ENCODE results near the gene CDC42EP1. TPM values are rescaled to one million over a fixed set of nuclear protein-coding genes. Genes with fewer than 3 reads are reported as not detected.
A peak's percentile ranks its signal among the peaks of the same experiment; 100 is the strongest.

Gene CDC42EP1
- total RNA-seq (2014; rRNA removed; shearing (Covaris generic)) = 11.9 and 12.4 TPM in 2 replicates

- H3K27me3 ChIP-seq = no peaks in the 10 kb centered on the region; the same call in 1 of the 2 replicates
- no peaks in the 10 kb centered on the region for H3K9me3 ChIP-seq (replicated peaks)
- H3K4me3 ChIP-seq = peak within 1 kb of the TSS; percentile 98
- peaks cover 18% of the 10 kb centered on the region for H3K4me1 ChIP-seq
- peak; percentile 61 to 62 for DNase-seq
- H3K27ac ChIP-seq = peak within 1 kb of the TSS; percentile 84
- H3K36me3 ChIP-seq = no peaks in the 10 kb centered on the region; the same call in 1 of the 2 replicates
Measured at GRCh38 chr22:37559901-37560607, at the start of gene CDC42EP1. TSS of gene CDC42EP1 (plus strand) at chr22:37560480. CDS start at chr22:37566350, 5,870 bp downstream.

GRCh38 chr22:37511395-37512104 lies 48.7 kb upstream of the CDC42EP1 start:
- Histone ChIP-seq H3K27me3 (no peaks in the 10 kb centered on the region), H3K4me3 (no peak overlapping the region), H3K27ac (peak overlapping the region; percentile 98), H3K4me1 (peaks cover 41% of the 10 kb centered on the region), H3K36me3 (peaks cover 25% of the 10 kb centered on the region), H3K9me3 (replicated peaks) (no peaks in the 10 kb centered on the region)
- no peak for DNase-seq

- Histone ChIP-seq H3K4me1 (peaks cover 30% of the 10 kb centered on the region), H3K4me3 (no peak overlapping the region), H3K27me3 (no peaks in the 10 kb centered on the region), H3K9me3 (replicated peaks) (no peaks in the 10 kb centered on the region), H3K27ac (no peak overlapping the region), H3K36me3 (peaks cover 17% of the 10 kb centered on the region)
- no peak for DNase-seq
Measured at GRCh38 chr22:37514526-37515051, 45.7 kb upstream of the CDC42EP1 start.

- Histone ChIP-seq H3K4me3 (no peak overlapping the region), H3K27me3 (no peaks in the 10 kb centered on the region; the same call in 1 of the 2 replicates), H3K36me3 (peaks cover 11% of the 10 kb centered on the region), H3K9me3 (replicated peaks) (no peaks in the 10 kb centered on the region), H3K27ac (no peak overlapping the region), H3K4me1 (peaks cover 20% of the 10 kb centered on the region)
- no peak for DNase-seq
Measured at GRCh38 chr22:37515901-37516300, 44.4 kb upstream of the CDC42EP1 start.

- Histone ChIP-seq H3K4me1 (peaks cover 19% of the 10 kb centered on the region), H3K36me3 (peaks cover 11% of the 10 kb centered on the region), H3K9me3 (replicated peaks) (no peaks in the 10 kb centered on the region), H3K4me3 (no peak overlapping the region), H3K27ac (no peak overlapping the region), H3K27me3 (no peaks in the 10 kb centered on the region; the same call in 1 of the 2 replicates)
- DNase-seq = no peak
Measured at GRCh38 chr22:37516456-37516855, 43.8 kb upstream of the CDC42EP1 start.

GRCh38 chr22:37517826-37518450 lies 42.3 kb upstream of the CDC42EP1 start:
- Histone ChIP-seq H3K36me3 (peaks cover 11% of the 10 kb centered on the region), H3K4me3 (peak overlapping the region; percentile 72)

GRCh38 chr22:37518509-37519267 lies 41.6 kb upstream of the CDC42EP1 start:
- Histone ChIP-seq H3K4me3 (peak overlapping the region; percentile 72), H3K27me3 (no peaks in the 10 kb centered on the region; the same call in 1 of the 2 replicates), H3K27ac (no peak overlapping the region; the same call in 1 of the 2 replicates), H3K36me3 (peaks cover 11% of the 10 kb centered on the region), H3K4me1 (peaks cover 3% of the 10 kb centered on the region), H3K9me3 (replicated peaks) (no peaks in the 10 kb centered on the region)
- DNase-seq = no peak

More at GRCh38 chr22:37517826-37518450, 42.3 kb upstream of the CDC42EP1 start:
- Histone ChIP-seq H3K27me3 (no peaks in the 10 kb centered on the region; the same call in 1 of the 2 replicates), H3K9me3 (replicated peaks) (no peaks in the 10 kb centered on the region), H3K27ac (no peak overlapping the region; the same call in 1 of the 2 replicates), H3K4me1 (peaks cover 10% of the 10 kb centered on the region)
- no peak for DNase-seq

GRCh38 chr22:37519268-37520195 lies 40.7 kb upstream of the CDC42EP1 start, which contains the start of gene CARD10:
TSS of gene CARD10 (minus strand) at chr22:37519415. CDS start at chr22:37519200, 215 bp downstream.
- DNase-seq = peak; percentile 48 to 51
- peaks cover 11% of the 10 kb centered on the region for H3K36me3 ChIP-seq
- H3K27me3 ChIP-seq = no peaks in the 10 kb centered on the region; the same call in 1 of the 2 replicates
- H3K4me3 ChIP-seq = peak within 1 kb of the TSS; percentile 72
- H3K4me1 ChIP-seq = peaks cover 2% of the 10 kb centered on the region; the same call in 1 of the 2 replicates
- no peak within 1 kb of the TSS; the same call in 1 of the 2 replicates for H3K27ac ChIP-seq
- no peaks in the 10 kb centered on the region for H3K9me3 ChIP-seq (replicated peaks)

GRCh38 chr22:37520776-37521191 lies 39.5 kb upstream of the CDC42EP1 start:
- DNase-seq = no peak
- H3K4me1 ChIP-seq = peaks cover 12% of the 10 kb centered on the region
- H3K36me3 ChIP-seq = peaks cover 11% of the 10 kb centered on the region
- H3K27ac ChIP-seq = no peak overlapping the region
- no peaks in the 10 kb centered on the region for H3K9me3 ChIP-seq (replicated peaks)
- no peak overlapping the region for H3K4me3 ChIP-seq
- H3K27me3 ChIP-seq = no peaks in the 10 kb centered on the region; the same call in 1 of the 2 replicates

GRCh38 chr22:37521236-37521739 lies 39.0 kb upstream of the CDC42EP1 start:
- Histone ChIP-seq H3K27me3 (no peaks in the 10 kb centered on the region; the same call in 1 of the 2 replicates), H3K9me3 (replicated peaks) (no peaks in the 10 kb centered on the region), H3K4me1 (peaks cover 17% of the 10 kb centered on the region), H3K36me3 (peaks cover 8% of the 10 kb centered on the region), H3K4me3 (no peak overlapping the region), H3K27ac (no peak overlapping the region)
- DNase-seq = no peak

- no peaks in the 10 kb centered on the region for H3K9me3 ChIP-seq (replicated peaks)
- H3K36me3 ChIP-seq = no peaks in the 10 kb centered on the region
- no peaks in the 10 kb centered on the region; the same call in 1 of the 2 replicates for H3K27me3 ChIP-seq
- H3K27ac ChIP-seq = no peak overlapping the region
- no peak overlapping the region for H3K4me3 ChIP-seq
- no peak for DNase-seq
- peaks cover 17% of the 10 kb centered on the region for H3K4me1 ChIP-seq
Measured at GRCh38 chr22:37522482-37522881, 37.8 kb upstream of the CDC42EP1 start.

- no peak overlapping the region for H3K4me3 ChIP-seq
- peaks cover 14% of the 10 kb centered on the region for H3K4me1 ChIP-seq
- H3K27ac ChIP-seq = peak overlapping the region; percentile 22; the same call in 1 of the 2 replicates
- H3K36me3 ChIP-seq = no peaks in the 10 kb centered on the region
- peak; percentile 53 to 58 for DNase-seq
- no peaks in the 10 kb centered on the region for H3K9me3 ChIP-seq (replicated peaks)
- no peaks in the 10 kb centered on the region; the same call in 1 of the 2 replicates for H3K27me3 ChIP-seq
Measured at GRCh38 chr22:37525073-37525745, 35.1 kb upstream of the CDC42EP1 start.

All from SJCRH30 (cell line).